ENCODE data around the gene GAGE12D. TPM values are rescaled to one million over a fixed set of nuclear protein-coding genes. Genes with fewer than 3 reads are reported as not detected.
"Not testable (repeated sequence)": the region's sequence is repeated elsewhere in the genome, so short reads cannot be mapped to it uniquely, and the experiment has no call there.

The GAGE12D gene
- not detected for polyA plus RNA-seq (ENCODE audit: insufficient read length in 12 of 12)
- long read RNA-seq, donor 1: 0 reads
- long read RNA-seq, donor 2: 0 reads
- long read RNA-seq, donor 3: 0 reads
- long read RNA-seq, donor 4: 0 reads
- long read RNA-seq, donor 5: 0 reads
- long read RNA-seq, donor 6: 0 reads
- long read RNA-seq, donor 7: 0 reads
- long read RNA-seq, donor 8: 0 reads
- long read RNA-seq, donor 9: 0 reads
- long read RNA-seq, donor 10: 0 reads
- long read RNA-seq, donor 11: 0 reads

- not testable (repeated sequence) for DNase-seq
These were observed at the start of gene GAGE12D for GRCh38 chrX:49541433-49541832. Gene GAGE12D, plus strand, starts transcription at chrX:49541733. Its CDS starts 1,155 bp downstream, at chrX:49542888.

- DNase-seq: not testable (repeated sequence)
These were observed 9.7 kb upstream of the GAGE12D start, which contains the start of gene GAGE12C for GRCh38 chrX:49531877-49532276. Gene GAGE12C, plus strand, starts transcription at chrX:49532177. Its CDS starts 1,155 bp downstream, at chrX:49533332.

GRCh38 chrX:49550989-49551388, 9.5 kb downstream of the GAGE12D start, which contains the start of gene GAGE12E:
Gene GAGE12E, plus strand, starts transcription at chrX:49551289. Its CDS starts 1,155 bp downstream, at chrX:49552444.
- not testable (repeated sequence) for DNase-seq

- not testable (repeated sequence) for DNase-seq
These were observed 19.0 kb downstream of the GAGE12D start, which contains the start of gene GAGE12F for GRCh38 chrX:49560542-49560941. Gene GAGE12F, plus strand, starts transcription at chrX:49560842. Its CDS starts 1,155 bp downstream, at chrX:49561997.

- DNase-seq: not testable (repeated sequence)
These were observed 27.2 kb downstream of the GAGE12D start for GRCh38 chrX:49568728-49569127.

- not testable (repeated sequence) for DNase-seq
These were observed 27.6 kb downstream of the GAGE12D start for GRCh38 chrX:49569152-49569551.

- DNase-seq: not testable (repeated sequence)
These were observed 28.6 kb downstream of the GAGE12D start, which contains the start of gene GAGE12G for GRCh38 chrX:49570100-49570499. Gene GAGE12G, plus strand, starts transcription at chrX:49570400. Its CDS starts 1,155 bp downstream, at chrX:49571555.

- not testable (repeated sequence) for DNase-seq
These were observed 38.1 kb downstream of the GAGE12D start, which contains the start of gene GAGE12H for GRCh38 chrX:49579649-49580048. Gene GAGE12H, plus strand, starts transcription at chrX:49579949. Its CDS starts 1,155 bp downstream, at chrX:49581104.

- not testable (repeated sequence) for DNase-seq
These were observed 47.7 kb downstream of the GAGE12D start, which contains the start of gene GAGE2A for GRCh38 chrX:49589196-49589595. Gene GAGE2A, plus strand, starts transcription at chrX:49589496. Its CDS starts 1,155 bp downstream, at chrX:49590651.

GRCh38 chrX:49589769-49590478, 48.4 kb downstream of the GAGE12D start:
- not testable (repeated sequence) for DNase-seq

GRCh38 chrX:49590488-49590887, 49.0 kb downstream of the GAGE12D start:
- not testable (repeated sequence) for DNase-seq

Other genes with a start within 250 kb of the GAGE12D start
- not detected for gene GAGE10, start 238.1 kb upstream of the GAGE12D start, polyA plus RNA-seq (ENCODE audit: insufficient read length in 12 of 12)
- gene GAGE12J, start 219.7 kb upstream of the GAGE12D start, polyA plus RNA-seq (ENCODE audit: insufficient read length in 12 of 12): not detected
- gene GAGE13, start 210.2 kb upstream of the GAGE12D start, polyA plus RNA-seq (ENCODE audit: insufficient read length in 12 of 12): not detected
- gene GAGE12C, start 9.6 kb upstream of the GAGE12D start, polyA plus RNA-seq (ENCODE audit: insufficient read length in 12 of 12): not detected
- not detected for gene GAGE12E, start 9.6 kb downstream of the GAGE12D start, polyA plus RNA-seq (ENCODE audit: insufficient read length in 12 of 12)
- gene GAGE12F, start 19.1 kb downstream of the GAGE12D start, polyA plus RNA-seq (ENCODE audit: insufficient read length in 12 of 12): not detected
- gene GAGE12G, start 28.7 kb downstream of the GAGE12D start, polyA plus RNA-seq (ENCODE audit: insufficient read length in 12 of 12): not detected
- not detected for gene GAGE12H, start 38.2 kb downstream of the GAGE12D start, polyA plus RNA-seq (ENCODE audit: insufficient read length in 12 of 12)
- not detected for gene GAGE2A, start 47.8 kb downstream of the GAGE12D start, polyA plus RNA-seq (ENCODE audit: insufficient read length in 12 of 12)
- gene GAGE1, start 57.3 kb downstream of the GAGE12D start, polyA plus RNA-seq (ENCODE audit: insufficient read length in 12 of 12): not detected
- not detected for gene PAGE1, start 154.3 kb downstream of the GAGE12D start, polyA plus RNA-seq (ENCODE audit: insufficient read length in 12 of 12)

Data from muscle of arm (tissue), 14 donors.